GM19099 (cell line): ENCODE data around the gene TNFSF9.
A peak's percentile ranks its signal among the peaks of the same experiment; 100 is the strongest.

Experiments used
- POLR2A ChIP-seq: IDR thresholded peaks from 3 replicates; pipeline ENCODE4 v1.6.1; 2011; ENCODE audit warnings: low read depth; ENCODE audit not compliant: insufficient read length; ENCODE audit errors: extremely low read depth

TNFSF9 gene, protein sequence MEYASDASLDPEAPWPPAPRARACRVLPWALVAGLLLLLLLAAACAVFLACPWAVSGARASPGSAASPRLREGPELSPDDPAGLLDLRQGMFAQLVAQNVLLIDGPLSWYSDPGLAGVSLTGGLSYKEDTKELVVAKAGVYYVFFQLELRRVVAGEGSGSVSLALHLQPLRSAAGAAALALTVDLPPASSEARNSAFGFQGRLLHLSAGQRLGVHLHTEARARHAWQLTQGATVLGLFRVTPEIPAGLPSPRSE

DNA sequence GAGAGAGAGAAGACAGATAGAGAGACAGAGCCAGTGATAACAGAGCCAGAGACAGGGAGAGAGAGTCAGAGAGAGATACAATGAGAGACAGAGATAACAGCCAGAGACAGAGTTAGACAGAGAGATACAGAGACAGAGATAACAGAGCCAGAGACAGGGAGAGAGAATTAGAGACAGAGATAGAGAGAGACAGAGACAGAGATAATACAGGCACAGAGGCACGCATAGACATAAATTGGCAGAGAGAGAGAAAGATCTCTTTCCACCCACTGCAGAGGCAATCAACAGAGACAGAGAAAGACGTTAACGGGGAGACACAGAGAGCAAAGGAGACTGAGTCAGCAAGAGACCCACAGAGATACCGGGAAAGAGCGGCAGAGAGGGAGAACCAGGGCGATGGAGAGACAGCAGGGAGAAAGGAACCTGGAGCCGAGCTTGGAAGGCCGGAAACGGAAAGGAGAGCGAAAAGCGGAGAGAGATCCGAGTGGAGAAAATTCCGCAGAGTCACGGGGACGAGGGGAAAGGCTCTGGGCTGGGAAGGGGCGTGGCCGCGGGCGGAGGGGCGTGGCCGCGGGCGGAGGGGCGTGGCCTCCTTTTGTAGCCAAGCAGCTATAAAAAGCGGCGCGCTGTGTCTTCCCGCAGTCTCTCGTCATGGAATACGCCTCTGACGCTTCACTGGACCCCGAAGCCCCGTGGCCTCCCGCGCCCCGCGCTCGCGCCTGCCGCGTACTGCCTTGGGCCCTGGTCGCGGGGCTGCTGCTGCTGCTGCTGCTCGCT lies at the start of gene TNFSF9:
Gene TNFSF9 (plus strand): TSS at position 641 of the 777 bp plus-strand sequence. CDS start 11 bp downstream, at position 652.
- TF ChIP-seq POLR2A, result peak; percentile 100

DNA sequence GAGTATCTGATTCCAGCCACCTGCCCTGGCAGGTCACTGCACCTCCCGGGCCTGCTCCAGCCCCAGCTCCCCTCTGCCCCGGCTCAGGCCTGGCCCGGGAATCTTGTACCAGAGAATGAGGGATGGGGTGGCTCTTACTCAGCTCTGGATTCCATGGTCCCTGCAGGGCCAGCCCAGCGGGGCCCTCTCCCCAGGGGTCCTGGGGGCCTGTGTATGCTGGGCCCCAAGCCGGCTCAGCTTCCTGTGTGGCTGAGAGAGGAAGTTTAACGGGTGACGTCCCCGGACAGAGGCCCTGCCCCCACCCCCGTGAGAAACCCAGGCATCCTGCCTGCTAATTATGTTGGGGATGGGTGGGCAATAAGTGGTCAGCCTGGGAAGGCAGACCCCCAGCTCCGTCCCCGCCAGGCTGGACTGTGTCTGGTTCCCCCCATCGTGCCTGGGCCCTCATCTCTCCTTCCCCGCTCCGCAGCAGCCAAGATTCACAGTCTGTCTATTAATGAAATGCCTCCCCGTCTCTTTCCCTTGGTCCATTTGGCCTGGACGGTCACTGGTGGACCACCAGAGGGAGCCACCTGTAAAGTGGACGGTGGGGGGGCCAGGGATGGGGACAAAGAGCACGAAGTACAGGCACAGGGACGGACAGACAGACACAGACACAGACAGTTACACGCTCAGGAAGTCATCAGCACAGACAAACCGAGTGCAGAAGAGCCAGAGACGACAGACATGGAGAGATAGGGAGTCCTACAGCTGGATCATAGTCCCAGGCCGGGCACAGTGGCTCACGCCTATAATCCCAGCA lies 49.1 kb upstream of the TNFSF9 start, which contains the start of gene DENND1C:
Gene DENND1C (minus strand): TSS at position 247 of the 802 bp plus-strand sequence. CDS start 92 bp downstream, at position 155.
- peak; percentile 71 for TF ChIP-seq POLR2A

GRCh38 chr19:6482343-6482686 lies 48.5 kb upstream of the TNFSF9 start:
- no peak for TF ChIP-seq POLR2A

- no peak for TF ChIP-seq POLR2A
These were observed 47.6 kb upstream of the TNFSF9 start for GRCh38 chr19:6483235-6483634.

- no peak for TF ChIP-seq POLR2A
These were observed 46.6 kb upstream of the TNFSF9 start for GRCh38 chr19:6484230-6484629.

GRCh38 chr19:6484831-6485230 lies 46.0 kb upstream of the TNFSF9 start:
- no peak for TF ChIP-seq POLR2A

DNA sequence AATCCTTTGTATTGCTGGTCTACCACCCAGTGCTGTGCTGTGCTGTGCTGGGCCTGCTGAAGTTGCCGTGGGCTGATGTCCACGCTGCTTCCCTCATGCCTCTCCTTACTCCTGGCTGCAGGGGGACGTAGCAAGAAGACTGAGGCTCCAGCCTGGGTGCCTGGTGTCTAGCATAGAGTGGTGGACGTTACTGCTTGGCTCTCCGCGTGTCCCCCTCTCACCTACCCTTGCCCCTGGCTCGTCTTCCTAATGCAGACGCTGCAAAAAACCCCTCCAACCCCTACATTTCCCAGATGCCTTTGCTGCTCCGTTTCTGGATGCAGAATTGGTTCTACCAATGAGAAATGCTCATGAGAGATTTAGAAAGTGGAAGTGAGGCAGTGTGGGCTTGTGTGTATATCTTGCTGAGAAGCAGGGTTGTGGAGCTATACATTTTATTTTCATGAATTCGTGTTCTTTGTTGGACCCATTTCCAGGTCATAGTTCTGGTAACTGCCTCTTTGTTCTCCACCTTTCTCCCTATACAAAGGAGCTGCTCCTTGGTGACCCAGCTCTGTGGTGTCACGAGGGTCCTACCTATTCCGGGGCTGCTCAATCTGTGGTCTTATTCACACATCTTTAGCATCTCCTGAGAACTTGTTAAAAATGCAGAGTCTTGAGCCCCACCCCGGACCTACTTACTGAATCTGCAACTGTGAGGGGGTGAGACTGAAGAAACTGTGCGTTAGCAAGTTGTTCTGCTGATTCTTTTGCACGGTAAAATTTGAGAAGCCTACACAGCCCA lies 41.4 kb upstream of the TNFSF9 start:
- peak; percentile 67 for TF ChIP-seq POLR2A

DNA sequence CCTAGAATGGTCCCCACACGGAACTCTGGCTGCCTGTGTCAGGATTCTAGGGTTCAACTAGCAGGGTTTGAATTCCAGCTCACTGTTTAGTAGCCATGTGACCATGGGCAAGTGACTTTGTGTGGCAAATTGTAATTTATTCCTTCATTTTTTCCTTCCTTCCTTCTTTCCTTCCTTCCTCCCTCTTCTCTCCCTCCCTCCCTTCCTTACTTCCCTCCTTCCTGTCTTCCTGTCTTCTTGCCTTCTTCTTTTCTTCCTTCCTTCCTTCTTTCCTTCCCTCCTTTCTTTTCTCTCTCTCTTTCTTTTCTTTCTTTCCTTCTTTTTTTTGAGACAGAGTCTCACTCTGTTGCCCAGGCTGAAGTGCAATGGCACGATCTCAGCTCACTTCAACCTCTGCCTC lies 40.7 kb upstream of the TNFSF9 start:
- no peak for TF ChIP-seq POLR2A

- TF ChIP-seq POLR2A, result no peak
These were observed 38.8 kb upstream of the TNFSF9 start for GRCh38 chr19:6491802-6492592.

DNA sequence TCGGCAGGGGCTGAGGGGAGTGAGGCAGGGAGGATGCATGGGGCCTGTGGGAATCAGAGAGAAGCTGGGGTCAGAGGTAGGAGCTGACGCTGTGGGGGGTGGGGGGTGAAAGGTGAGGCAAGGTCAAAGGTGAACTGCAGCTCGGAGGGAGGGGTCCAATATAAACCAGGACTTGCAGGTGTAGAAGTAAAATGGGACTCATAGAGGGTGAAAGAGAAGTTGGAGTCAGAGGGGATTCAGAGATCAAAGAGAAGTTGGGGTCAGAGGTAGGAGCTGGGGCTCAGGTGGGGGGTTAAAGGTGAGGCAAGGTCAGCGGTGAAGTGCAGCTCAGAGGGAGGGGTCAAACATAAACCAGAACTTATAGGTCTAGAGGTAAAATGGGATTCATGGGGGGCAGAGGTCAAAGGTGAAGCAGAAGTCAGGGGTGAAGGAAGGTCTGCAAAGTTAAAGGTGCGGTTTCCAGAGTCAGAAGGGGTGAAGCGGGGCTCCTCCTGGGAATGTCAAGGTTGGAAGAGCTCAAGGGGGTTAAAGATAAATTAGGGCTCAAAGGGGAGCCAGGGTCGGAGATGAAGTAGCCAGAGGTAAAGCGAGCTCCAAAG lies 36.3 kb upstream of the TNFSF9 start:
- no peak for TF ChIP-seq POLR2A

- no peak for TF ChIP-seq POLR2A
These were observed 34.9 kb upstream of the TNFSF9 start for GRCh38 chr19:6495947-6496346.

GRCh38 chr19:6498294-6499036 lies 32.4 kb upstream of the TNFSF9 start:
- TF ChIP-seq POLR2A, result no peak
